ENCODE data around the gene CZIB. TPM values are rescaled to one million over a fixed set of nuclear protein-coding genes. Genes with fewer than 3 reads are reported as not detected.

The CZIB gene
- total and polyA plus RNA-seq, 2 of the 13 experiments (the other 11 are each of a cell fraction or from before 2014, with no cell fraction given) = 49.2 to 67.0 TPM

DNA sequence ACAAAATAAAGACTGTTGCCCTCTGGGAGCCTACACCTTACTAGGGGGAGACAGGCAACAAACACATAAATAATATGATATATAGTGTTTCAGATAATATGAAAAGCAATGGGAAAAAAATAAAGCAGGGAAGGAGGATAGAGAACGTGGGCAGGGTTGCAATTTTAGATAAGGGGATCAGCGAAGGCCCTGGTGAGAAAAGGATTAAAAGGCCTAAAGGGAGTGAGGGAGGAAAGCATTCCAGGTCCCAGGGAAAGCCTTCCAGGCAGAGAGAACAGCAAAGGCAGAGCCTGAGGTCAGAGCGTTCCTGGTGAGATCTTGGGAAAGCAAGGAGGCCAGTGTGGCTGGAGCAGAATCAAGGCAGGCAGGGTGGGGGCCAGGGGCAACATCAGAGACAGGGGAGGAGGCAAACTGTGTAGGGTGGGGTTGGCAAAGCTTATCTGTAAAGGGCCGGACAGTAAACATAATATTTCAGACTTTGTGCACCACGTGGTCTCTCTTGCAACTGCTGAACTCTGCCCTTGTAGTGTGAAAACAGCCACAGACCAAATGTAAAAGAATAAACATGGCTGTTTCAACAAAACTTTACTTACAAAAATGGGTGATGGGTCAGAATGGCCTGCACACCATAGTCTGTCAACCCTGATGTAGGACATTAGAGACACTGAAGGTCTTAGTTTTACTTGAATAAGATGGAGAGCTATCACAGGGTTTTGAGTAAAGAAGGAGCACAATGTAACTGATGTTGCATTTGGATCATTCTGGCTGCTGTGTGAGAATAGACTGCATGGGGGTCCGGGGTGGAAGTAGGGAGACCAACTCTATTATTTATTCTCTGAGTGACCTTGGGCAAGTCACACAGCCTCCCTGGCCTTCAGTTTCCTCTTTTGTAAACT lies 37.1 kb downstream of the CZIB start (continued):
- TF ChIP-seq ZNF280D (CRISPR knock-in tag; IDR thresholded peaks at IDR 0.05) = 0 out of 2 replicates have a peak, but pooled peaks have one; percentile 33
- no peak for TF ChIP-seq ZNF20 (CRISPR knock-in tag; IDR thresholded peaks at IDR 0.05)
- TF ChIP-seq EP300 (IDR thresholded peaks at IDR 0.05; ENCODE audit: low read depth in 2 of 2, low read length in 2 of 2) = peak; percentile 94 to 98
- peak; percentile 87 for TF ChIP-seq EP300 (CRISPR knock-in tag; IDR thresholded peaks at IDR 0.05; ENCODE audit: borderline replicate concordance)
- TF ChIP-seq ELF1 (CRISPR knock-in tag; IDR thresholded peaks at IDR 0.05) = 0 out of 2 replicates have a peak, but pooled peaks have one; percentile 18
- TF ChIP-seq FLYWCH1 (CRISPR knock-in tag; IDR thresholded peaks at IDR 0.05) = no peak
- TF ChIP-seq JUN (CRISPR knock-in tag; IDR thresholded peaks at IDR 0.05) = peak; percentile 45
- no peak for TF ChIP-seq MLLT10 (CRISPR knock-in tag; IDR thresholded peaks at IDR 0.05)
- peak; percentile 96 for TF ChIP-seq FOXK2 (IDR thresholded peaks at IDR 0.05)
- peak; percentile 77; the same call in 2 of the 3 replicates for TF ChIP-seq MXI1 (IDR thresholded peaks at IDR 0.05; ENCODE audit: borderline replicate concordance, low read depth, low read length)
- peak; percentile 96 for TF ChIP-seq ZBTB43 (CRISPR knock-in tag; conservative IDR thresholded peaks at IDR 0.05)
- TF ChIP-seq MTA3 (CRISPR knock-in tag; IDR thresholded peaks at IDR 0.05) = no peak
- no peak for TF ChIP-seq IKZF1 (IDR thresholded peaks at IDR 0.05)
- TF ChIP-seq ZNF414 (CRISPR knock-in tag; IDR thresholded peaks at IDR 0.05) = peak; percentile 96
- TF ChIP-seq SKI (IDR thresholded peaks at IDR 0.05; ENCODE audit: partially characterized antibody) = peak; percentile 97
- TF ChIP-seq HOXD1 (CRISPR knock-in tag; IDR thresholded peaks at IDR 0.05) = peak; percentile 54; the same call in 1 of the 2 replicates
- TF ChIP-seq, protein P1, sequence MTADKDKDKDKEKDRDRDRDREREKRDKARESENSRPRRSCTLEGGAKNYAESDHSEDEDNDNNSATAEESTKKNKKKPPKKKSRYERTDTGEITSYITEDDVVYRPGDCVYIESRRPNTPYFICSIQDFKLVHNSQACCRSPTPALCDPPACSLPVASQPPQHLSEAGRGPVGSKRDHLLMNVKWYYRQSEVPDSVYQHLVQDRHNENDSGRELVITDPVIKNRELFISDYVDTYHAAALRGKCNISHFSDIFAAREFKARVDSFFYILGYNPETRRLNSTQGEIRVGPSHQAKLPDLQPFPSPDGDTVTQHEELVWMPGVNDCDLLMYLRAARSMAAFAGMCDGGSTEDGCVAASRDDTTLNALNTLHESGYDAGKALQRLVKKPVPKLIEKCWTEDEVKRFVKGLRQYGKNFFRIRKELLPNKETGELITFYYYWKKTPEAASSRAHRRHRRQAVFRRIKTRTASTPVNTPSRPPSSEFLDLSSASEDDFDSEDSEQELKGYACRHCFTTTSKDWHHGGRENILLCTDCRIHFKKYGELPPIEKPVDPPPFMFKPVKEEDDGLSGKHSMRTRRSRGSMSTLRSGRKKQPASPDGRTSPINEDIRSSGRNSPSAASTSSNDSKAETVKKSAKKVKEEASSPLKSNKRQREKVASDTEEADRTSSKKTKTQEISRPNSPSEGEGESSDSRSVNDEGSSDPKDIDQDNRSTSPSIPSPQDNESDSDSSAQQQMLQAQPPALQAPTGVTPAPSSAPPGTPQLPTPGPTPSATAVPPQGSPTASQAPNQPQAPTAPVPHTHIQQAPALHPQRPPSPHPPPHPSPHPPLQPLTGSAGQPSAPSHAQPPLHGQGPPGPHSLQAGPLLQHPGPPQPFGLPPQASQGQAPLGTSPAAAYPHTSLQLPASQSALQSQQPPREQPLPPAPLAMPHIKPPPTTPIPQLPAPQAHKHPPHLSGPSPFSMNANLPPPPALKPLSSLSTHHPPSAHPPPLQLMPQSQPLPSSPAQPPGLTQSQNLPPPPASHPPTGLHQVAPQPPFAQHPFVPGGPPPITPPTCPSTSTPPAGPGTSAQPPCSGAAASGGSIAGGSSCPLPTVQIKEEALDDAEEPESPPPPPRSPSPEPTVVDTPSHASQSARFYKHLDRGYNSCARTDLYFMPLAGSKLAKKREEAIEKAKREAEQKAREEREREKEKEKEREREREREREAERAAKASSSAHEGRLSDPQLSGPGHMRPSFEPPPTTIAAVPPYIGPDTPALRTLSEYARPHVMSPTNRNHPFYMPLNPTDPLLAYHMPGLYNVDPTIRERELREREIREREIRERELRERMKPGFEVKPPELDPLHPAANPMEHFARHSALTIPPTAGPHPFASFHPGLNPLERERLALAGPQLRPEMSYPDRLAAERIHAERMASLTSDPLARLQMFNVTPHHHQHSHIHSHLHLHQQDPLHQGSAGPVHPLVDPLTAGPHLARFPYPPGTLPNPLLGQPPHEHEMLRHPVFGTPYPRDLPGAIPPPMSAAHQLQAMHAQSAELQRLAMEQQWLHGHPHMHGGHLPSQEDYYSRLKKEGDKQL (CRISPR knock-in tag; IDR thresholded peaks at IDR 0.05; ENCODE audit: low read depth) = peak; percentile 92
- TF ChIP-seq SRSF1 (optimal IDR thresholded peaks at IDR 0.05; ENCODE audit: low read depth, low read length) = no peak
- TF ChIP-seq DR1 (CRISPR knock-in tag; IDR thresholded peaks at IDR 0.05) = 0 out of 2 replicates have a peak, but pooled peaks have one; percentile 43

All from HepG2 (cell line).